Trophoblast cell (in vitro differentiated cells and primary cell): ENCODE results near the gene KCNS3.

Source experiments
- DNase-seq, 2 donors: peaks; one replicate each; pipeline ENCODE4 v3.0.0-alpha.2; 2016
- H2AFZ ChIP-seq: 2 replicates; pipeline ENCODE4 v1.6.1; 2013; ENCODE audit warnings: low read length, moderate library complexity, mild to moderate bottlenecking; ENCODE audit not compliant: insufficient read depth, poor library complexity
- H2AK5ac ChIP-seq: 2 replicates; pipeline ENCODE4 v1.6.1; 2013; ENCODE audit warnings: mild to moderate bottlenecking, low read length
- H2BK120ac ChIP-seq: 2 replicates; pipeline ENCODE4 v1.6.1; 2013; ENCODE audit warnings: low read length, mild to moderate bottlenecking, moderate library complexity; ENCODE audit not compliant: insufficient read depth, poor library complexity
- H2BK12ac ChIP-seq: 2 replicates; pipeline ENCODE4 v1.6.1; 2013; ENCODE audit warnings: mild to moderate bottlenecking, low read length, moderate library complexity
- H2BK5ac ChIP-seq: 2 replicates; pipeline ENCODE4 v1.6.1; 2013; ENCODE audit warnings: low read length, low read depth, moderate library complexity, mild to moderate bottlenecking; ENCODE audit not compliant: poor library complexity
- H3K14ac ChIP-seq: 2 replicates; pipeline ENCODE4 v1.6.1; 2013; ENCODE audit warnings: mild to moderate bottlenecking, low read length
- H3K18ac ChIP-seq: 2 replicates; pipeline ENCODE4 v1.6.1; 2013; ENCODE audit warnings: mild to moderate bottlenecking, low read length
- H3K23ac ChIP-seq: 2 replicates; pipeline ENCODE4 v1.6.1; 2013; ENCODE audit warnings: low read length
- H3K27ac ChIP-seq: 2 replicates; pipeline ENCODE4 v1.5.1; 2013; ENCODE audit warnings: low read depth, mild to moderate bottlenecking, inconsistent platforms, low read length, moderate library complexity
- H3K27me3 ChIP-seq: 2 replicates; pipeline ENCODE4 v1.6.1; 2013; ENCODE audit warnings: inconsistent platforms, mild to moderate bottlenecking, low read length, moderate library complexity; ENCODE audit not compliant: insufficient read depth
- H3K36me3 ChIP-seq, 2 experiments: 1 replicate in 1 of 2; 2 replicates in 1 of 2; pipeline ENCODE4 v1.6.1; 2013; ENCODE audit warnings: low read length in 2 of 2, mild to moderate bottlenecking in 2 of 2, moderate library complexity in 1 of 2; ENCODE audit not compliant: insufficient read depth in 2 of 2, control insufficient read depth in 1 of 2
- H3K4ac ChIP-seq: 2 replicates; pipeline ENCODE4 v1.6.1; 2013; ENCODE audit warnings: low read depth, mild to moderate bottlenecking, low read length, moderate library complexity
- H3K4me1 ChIP-seq, 2 experiments: 1 replicate in 1 of 2; 2 replicates in 1 of 2; pipeline ENCODE4 v1.6.1; 2013; ENCODE audit warnings: low read length in 2 of 2, mild to moderate bottlenecking in 2 of 2, moderate library complexity in 1 of 2; ENCODE audit not compliant: insufficient read depth in 2 of 2, control insufficient read depth in 1 of 2
- H3K4me2 ChIP-seq: 2 replicates; pipeline ENCODE4 v1.6.1; 2013; ENCODE audit warnings: inconsistent platforms, mild to moderate bottlenecking, low read length, moderate library complexity
- H3K4me3 ChIP-seq: 2 replicates; pipeline ENCODE4 v1.5.1; 2013; ENCODE audit warnings: mild to moderate bottlenecking, low read depth, low read length, inconsistent platforms
- H3K79me1 ChIP-seq: one replicate; pipeline ENCODE4 v1.6.1; 2013; ENCODE audit warnings: low read length
- H3K79me2 ChIP-seq: 2 replicates; pipeline ENCODE4 v1.6.1; 2013; ENCODE audit warnings: low read length, mild to moderate bottlenecking; ENCODE audit not compliant: control insufficient read depth, insufficient read depth, poor library complexity
- H3K9ac ChIP-seq: 2 replicates; pipeline ENCODE4 v1.6.1; 2013; ENCODE audit warnings: mild to moderate bottlenecking, low read length
- H3K9me3 ChIP-seq: 2 replicates; pipeline ENCODE4 v1.6.1; 2013; ENCODE audit warnings: low read depth, mild to moderate bottlenecking, control low read depth, inconsistent platforms, low read length; ENCODE audit not compliant: insufficient read depth
- H4K12ac ChIP-seq: 2 replicates; pipeline ENCODE4 v1.6.1; 2013; ENCODE audit warnings: low read depth, mild to moderate bottlenecking, low read length, moderate library complexity
- H4K8ac ChIP-seq: 2 replicates; pipeline ENCODE4 v1.6.1; 2013; ENCODE audit warnings: low read depth, mild to moderate bottlenecking, low read length, moderate library complexity
- H4K91ac ChIP-seq: one replicate; pipeline ENCODE4 v1.6.1; 2013; ENCODE audit warnings: low read depth, mild to moderate bottlenecking, low read length, moderate library complexity
- WGBS: extraction: QIAGEN DNeasy Blood & Tissue Kit; methylation state at CpG from one replicate; pipeline ENCODE4 v1.1.7; 2013; ENCODE audit warnings: missing lambda C conversion rate; ENCODE audit not compliant: insufficient read length, insufficient coverage; ENCODE audit errors: extremely low coverage; 5-methylcytosine and 5-hydroxymethylcytosine counted together

The KCNS3 gene

DNA sequence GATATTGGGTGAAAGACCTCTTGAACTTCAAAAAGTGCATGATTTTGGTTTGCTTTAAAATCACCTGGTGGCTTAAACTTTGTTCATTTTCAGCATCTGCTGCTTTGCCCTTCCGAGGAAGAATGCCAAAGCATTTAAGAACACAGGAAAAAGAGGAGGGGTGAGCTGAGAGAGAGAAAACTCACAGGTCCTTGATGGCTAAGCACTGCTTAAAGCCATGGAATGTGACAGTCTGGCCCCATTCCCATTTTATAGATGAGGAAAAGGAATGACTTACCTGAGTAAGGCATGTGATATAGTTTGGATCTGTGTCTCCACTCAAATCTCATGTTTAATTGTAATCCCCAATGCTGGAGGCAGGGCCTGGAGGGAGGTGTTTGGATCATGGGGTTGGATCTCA is 58.1 kb downstream of the KCNS3 start:
- no CpG with 5 or more reads among the region's 1 CpG for WGBS
- DNase-seq, result no peak

DNA sequence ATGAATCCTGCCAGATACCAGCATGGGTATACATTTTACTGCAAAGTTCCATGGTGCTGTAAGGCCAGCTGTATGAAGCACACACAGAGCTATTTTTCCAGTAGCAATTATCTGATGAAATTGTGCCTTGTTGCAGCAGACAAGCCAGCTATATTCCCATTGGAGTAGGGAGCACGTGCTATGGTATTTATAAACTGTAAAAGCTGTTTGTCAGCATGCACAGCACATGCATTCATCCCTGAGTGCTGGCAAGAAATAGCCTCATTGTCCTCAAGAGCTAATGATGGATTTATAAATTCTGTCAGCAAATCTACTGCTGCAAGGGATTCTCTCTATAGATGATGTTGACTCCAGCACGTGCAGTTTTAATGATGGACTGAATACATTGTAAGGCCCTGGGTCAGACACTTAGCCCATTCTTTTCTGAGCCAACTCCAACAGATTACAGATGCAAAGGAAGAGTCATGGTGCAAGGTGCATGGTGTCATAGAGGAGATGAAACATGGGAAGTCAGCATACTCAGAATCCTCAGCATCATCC is 61.7 kb downstream of the KCNS3 start:
- Histone ChIP-seq H3K9ac (no peak overlapping the region), H3K4me1 (no peaks in the 10 kb centered on the region), H4K12ac (no peak overlapping the region), H3K4ac (no peak overlapping the region), H3K27me3 (no peaks in the 10 kb centered on the region), H3K4me2 (no peak overlapping the region), H3K18ac (no peak overlapping the region), H3K14ac (no peak overlapping the region), H2AFZ (no peak overlapping the region), H2BK5ac (no peak overlapping the region), H3K27ac (no peak overlapping the region), H4K8ac (no peak overlapping the region), H3K36me3 (no peaks in the 10 kb centered on the region), H2AK5ac (no peak overlapping the region), H3K4me3 (no peak overlapping the region), H3K23ac (no peak overlapping the region), H4K91ac (no peak overlapping the region), H3K79me2 (no peaks in the 10 kb centered on the region), H2BK120ac (no peak overlapping the region), H2BK12ac (no peak overlapping the region), H3K79me1 (no peaks in the 10 kb centered on the region), H3K9me3 (peaks cover 2% of the 10 kb centered on the region)
- DNase-seq, result peak in 1 of 2 donors; percentile 7
- whole genome bisulfite sequencing, result no CpG with 5 or more reads among the region's 2 CpGs

More for the DNA sequence above, 58.1 kb downstream of the KCNS3 start:
- Histone ChIP-seq H3K4me1 (no peaks in the 10 kb centered on the region), H3K79me1 (no peaks in the 10 kb centered on the region), H3K36me3 (no peaks in the 10 kb centered on the region), H2BK12ac (no peak overlapping the region), H3K4ac (no peak overlapping the region), H4K91ac (no peak overlapping the region), H3K27me3 (no peaks in the 10 kb centered on the region), H3K18ac (no peak overlapping the region), H4K8ac (no peak overlapping the region), H4K12ac (no peak overlapping the region), H3K23ac (no peak overlapping the region), H2BK120ac (no peak overlapping the region), H2AFZ (no peak overlapping the region), H2BK5ac (no peak overlapping the region), H3K9me3 (peaks cover 2% of the 10 kb centered on the region), H3K79me2 (no peaks in the 10 kb centered on the region), H3K4me3 (no peak overlapping the region), H3K27ac (no peak overlapping the region), H3K4me2 (no peak overlapping the region), H3K14ac (no peak overlapping the region), H3K9ac (no peak overlapping the region), H2AK5ac (no peak overlapping the region)

DNA sequence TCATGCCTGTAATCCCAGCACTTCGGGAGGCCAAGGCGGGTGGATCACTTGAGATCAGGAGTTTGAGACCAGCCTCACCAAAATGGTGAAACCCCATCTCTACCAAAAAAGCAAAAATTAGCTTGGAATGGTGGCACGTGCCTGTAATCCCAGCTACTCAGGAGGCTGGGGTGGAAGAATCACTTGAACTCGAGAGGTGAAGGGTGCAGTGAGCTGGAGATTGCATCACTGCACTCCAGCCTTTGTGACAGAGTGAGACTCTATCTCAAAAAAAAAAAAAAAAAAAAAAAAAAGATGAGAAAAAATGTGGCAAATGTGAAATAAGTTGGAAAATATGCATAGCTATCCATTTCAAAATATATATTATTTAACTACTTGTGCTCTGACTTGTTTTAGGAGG is 65.0 kb downstream of the KCNS3 start:
- DNase-seq, result no peak
- Histone ChIP-seq H3K79me1 (no peaks in the 10 kb centered on the region), H2BK5ac (no peak overlapping the region), H3K4me1 (no peaks in the 10 kb centered on the region), H2BK120ac (no peak overlapping the region), H3K14ac (no peak overlapping the region), H4K8ac (no peak overlapping the region), H2AK5ac (no peak overlapping the region), H3K79me2 (no peaks in the 10 kb centered on the region), H3K9me3 (no peaks in the 10 kb centered on the region), H4K91ac (no peak overlapping the region), H3K4ac (no peak overlapping the region), H2AFZ (no peak overlapping the region), H3K27me3 (no peaks in the 10 kb centered on the region), H3K4me3 (no peak overlapping the region), H3K9ac (no peak overlapping the region), H3K18ac (no peak overlapping the region), H3K23ac (no peak overlapping the region), H3K4me2 (no peak overlapping the region), H4K12ac (no peak overlapping the region), H3K36me3 (no peaks in the 10 kb centered on the region), H2BK12ac (no peak overlapping the region), H3K27ac (no peak overlapping the region)
- no CpG with 5 or more reads among the region's 4 CpGs for WGBS

- H3K27me3 ChIP-seq, result no peaks in the 10 kb centered on the region
Observed at GRCh38 chr2:17947113-17947512, 68.6 kb downstream of the KCNS3 start.

More at GRCh38 chr2:17947113-17947512, 68.6 kb downstream of the KCNS3 start:
- no peak overlapping the region for H3K23ac ChIP-seq
- no peaks in the 10 kb centered on the region for H3K36me3 ChIP-seq
- no peak overlapping the region for H3K14ac ChIP-seq
- no peak overlapping the region for H4K12ac ChIP-seq
- no peak overlapping the region for H3K4ac ChIP-seq
- H3K18ac ChIP-seq, result no peak overlapping the region
- H4K91ac ChIP-seq, result no peak overlapping the region
- no peak for DNase-seq
- no peak overlapping the region for H2AK5ac ChIP-seq
- H3K27ac ChIP-seq, result no peak overlapping the region
- WGBS, result no CpG with 5 or more reads among the region's 3 CpGs
- no peak overlapping the region for H3K4me3 ChIP-seq
- H3K9ac ChIP-seq, result no peak overlapping the region
- H3K4me2 ChIP-seq, result no peak overlapping the region
- H3K79me1 ChIP-seq, result no peaks in the 10 kb centered on the region
- H2BK120ac ChIP-seq, result no peak overlapping the region
- H4K8ac ChIP-seq, result no peak overlapping the region
- no peaks in the 10 kb centered on the region for H3K79me2 ChIP-seq
- H3K9me3 ChIP-seq, result no peaks in the 10 kb centered on the region
- H2BK5ac ChIP-seq, result no peak overlapping the region
- no peaks in the 10 kb centered on the region for H3K4me1 ChIP-seq
- H2AFZ ChIP-seq, result no peak overlapping the region
- no peak overlapping the region for H2BK12ac ChIP-seq
